Left ventricle myocardium inferior (tissue), 1 donor: Measurements from ENCODE around the gene COL4A2. TPM values are rescaled to one million over a fixed set of nuclear protein-coding genes. Genes with fewer than 3 reads are reported as not detected.

Source experiments
- DNase-seq: peaks from one replicate; pipeline ENCODE4 v3.0.0-alpha.2; 2020
- H3K27ac ChIP-seq: fragments of 200-600 bp; replicated peaks from 2 replicates; pipeline ENCODE4 v1.8.0; 2021
- H3K27me3 ChIP-seq: fragments of 200-600 bp; 2 replicates; pipeline ENCODE4 v1.8.0; 2021; ENCODE audit warnings: low read depth
- H3K36me3 ChIP-seq: fragments of 200-600 bp; 2 replicates; pipeline ENCODE4 v1.8.0; 2021
- H3K4me1 ChIP-seq: fragments of 200-600 bp; 2 replicates; pipeline ENCODE4 v1.8.0; 2021
- H3K4me3 ChIP-seq: fragments of 200-600 bp; 2 replicates; pipeline ENCODE4 v1.8.0; 2021; ENCODE audit warnings: mild to moderate bottlenecking, moderate library complexity
- H3K9me3 ChIP-seq: fragments of 200-600 bp; replicated peaks from 2 replicates; pipeline ENCODE4 v1.8.0; 2021
- intact Hi-C: fragments of 100-400 bp; cut with micrococcal nuclease; formaldehyde crosslinking; loops from one replicate; pipeline ENCODE4 v1.11.0; 2022
- total RNA-seq: library from RNA; stranded (reverse); fragmentation: NEBNext Ultra II Directional; extraction: Animal tissue kit (Norgen Biotek cat#: 25700); gene quantifications from one replicate; pipeline ENCODE4 v1.2.1, GENCODE V29; 2021
- TF ChIP-seq, protein P1 (sequence below): fragments of 200-600 bp; IDR thresholded peaks from 2 replicates; pipeline ENCODE4 v1.8.0; 2021; ENCODE audit warnings: antibody characterized with exemption, mild to moderate bottlenecking, borderline replicate concordance
- donor health status: DM: no; HTN: yes; CAD: no; lungs with severe emphysema.

COL4A2 gene
- total RNA-seq, 1 donor from 2014 or later = 117 TPM

DNA sequence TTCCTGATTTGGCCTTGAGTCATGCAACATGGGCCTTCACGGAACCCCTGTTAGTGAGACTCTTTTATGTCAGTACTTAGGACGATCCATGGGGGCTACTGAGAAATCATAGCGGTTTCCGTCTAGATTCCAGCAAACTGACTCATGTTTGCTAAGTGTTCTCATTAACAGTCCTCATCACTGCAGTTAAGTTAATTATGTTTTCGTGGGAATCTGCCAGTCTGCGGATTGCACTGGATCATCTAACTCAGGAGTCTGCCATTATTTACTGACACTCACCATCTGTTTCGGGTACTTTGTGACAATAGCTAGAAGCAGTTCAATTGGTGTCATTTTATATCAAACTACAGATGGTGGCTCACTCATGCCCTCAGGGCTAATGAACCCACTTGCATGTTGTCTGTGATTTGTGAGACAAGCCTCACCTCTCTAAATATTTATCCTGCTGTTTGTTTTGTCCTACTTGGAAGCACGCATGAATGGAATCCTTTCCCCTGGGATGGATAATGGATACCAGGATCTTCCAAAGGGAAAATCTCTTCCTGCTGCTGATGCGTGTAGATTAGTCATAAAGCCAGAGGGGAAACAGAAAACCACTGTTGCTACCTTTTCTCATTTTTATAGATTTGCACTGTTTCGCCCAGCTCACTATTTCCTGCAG, 192.7 kb downstream of the COL4A2 start:
- Histone ChIP-seq H3K27ac (no peak overlapping the region), H3K9me3 (no peaks in the 10 kb centered on the region), H3K4me1 (peaks cover 14% of the 10 kb centered on the region), H3K36me3 (peaks cover 98% of the 10 kb centered on the region), H3K27me3 (no peaks in the 10 kb centered on the region), H3K4me3 (no peak overlapping the region)
- DNase-seq = no peak
- TF ChIP-seq, protein P1, sequence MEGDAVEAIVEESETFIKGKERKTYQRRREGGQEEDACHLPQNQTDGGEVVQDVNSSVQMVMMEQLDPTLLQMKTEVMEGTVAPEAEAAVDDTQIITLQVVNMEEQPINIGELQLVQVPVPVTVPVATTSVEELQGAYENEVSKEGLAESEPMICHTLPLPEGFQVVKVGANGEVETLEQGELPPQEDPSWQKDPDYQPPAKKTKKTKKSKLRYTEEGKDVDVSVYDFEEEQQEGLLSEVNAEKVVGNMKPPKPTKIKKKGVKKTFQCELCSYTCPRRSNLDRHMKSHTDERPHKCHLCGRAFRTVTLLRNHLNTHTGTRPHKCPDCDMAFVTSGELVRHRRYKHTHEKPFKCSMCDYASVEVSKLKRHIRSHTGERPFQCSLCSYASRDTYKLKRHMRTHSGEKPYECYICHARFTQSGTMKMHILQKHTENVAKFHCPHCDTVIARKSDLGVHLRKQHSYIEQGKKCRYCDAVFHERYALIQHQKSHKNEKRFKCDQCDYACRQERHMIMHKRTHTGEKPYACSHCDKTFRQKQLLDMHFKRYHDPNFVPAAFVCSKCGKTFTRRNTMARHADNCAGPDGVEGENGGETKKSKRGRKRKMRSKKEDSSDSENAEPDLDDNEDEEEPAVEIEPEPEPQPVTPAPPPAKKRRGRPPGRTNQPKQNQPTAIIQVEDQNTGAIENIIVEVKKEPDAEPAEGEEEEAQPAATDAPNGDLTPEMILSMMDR = no peak
- intact Hi-C loops = no loop called here

DNA sequence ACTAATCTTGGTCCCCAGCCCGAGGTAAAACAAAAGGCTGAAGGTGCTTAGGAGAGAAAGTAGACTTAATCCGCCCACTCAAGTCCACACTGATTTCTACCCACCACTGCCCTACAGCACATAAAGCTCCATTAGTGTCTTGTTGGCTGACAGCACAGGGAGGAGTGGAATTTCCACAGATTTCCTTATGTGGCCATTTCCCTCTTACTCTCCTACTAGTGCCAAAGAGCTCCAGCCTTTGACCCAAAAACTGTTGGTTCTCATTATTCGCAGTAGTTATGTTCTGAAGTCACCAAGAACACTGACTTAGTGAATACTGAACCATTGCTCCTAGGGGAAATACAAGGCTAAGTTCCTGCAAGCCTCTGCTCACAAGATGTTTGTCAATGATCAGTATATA, 193.3 kb downstream of the COL4A2 start:
- H3K27ac ChIP-seq = no peak overlapping the region
- peaks cover 14% of the 10 kb centered on the region for H3K4me1 ChIP-seq
- DNase-seq = no peak
- TF ChIP-seq, protein P1 = no peak
- H3K4me3 ChIP-seq = no peak overlapping the region
- intact Hi-C loops = no loop called here
- no peaks in the 10 kb centered on the region for H3K9me3 ChIP-seq
- H3K27me3 ChIP-seq = no peaks in the 10 kb centered on the region
- peaks cover 94% of the 10 kb centered on the region for H3K36me3 ChIP-seq

DNA sequence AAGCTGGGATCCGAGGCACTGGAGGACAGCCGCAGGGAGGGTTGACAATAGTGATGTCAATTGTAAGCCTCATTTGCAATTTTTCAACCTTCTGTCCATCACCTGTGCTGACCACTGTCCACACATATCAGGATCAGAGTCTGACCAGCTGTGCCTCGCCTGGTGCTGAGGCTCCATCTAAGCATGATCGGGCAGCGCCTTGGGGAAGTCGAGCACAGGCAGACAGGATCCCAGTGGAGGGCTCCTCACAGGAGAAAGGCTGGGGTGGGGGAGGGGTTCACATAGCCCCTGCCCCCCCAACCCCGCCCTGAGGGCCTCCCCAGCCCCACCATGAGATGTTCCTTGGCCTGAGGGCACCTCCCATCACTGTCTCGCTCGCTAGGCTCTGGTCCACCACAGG, 194.1 kb downstream of the COL4A2 start:
- Histone ChIP-seq H3K9me3 (no peaks in the 10 kb centered on the region), H3K4me3 (no peak overlapping the region), H3K4me1 (peaks cover 15% of the 10 kb centered on the region), H3K36me3 (peaks cover 92% of the 10 kb centered on the region), H3K27ac (no peak overlapping the region), H3K27me3 (no peaks in the 10 kb centered on the region)
- TF ChIP-seq, protein P1 = no peak
- intact Hi-C loops = no loop called here
- no peak for DNase-seq

DNA sequence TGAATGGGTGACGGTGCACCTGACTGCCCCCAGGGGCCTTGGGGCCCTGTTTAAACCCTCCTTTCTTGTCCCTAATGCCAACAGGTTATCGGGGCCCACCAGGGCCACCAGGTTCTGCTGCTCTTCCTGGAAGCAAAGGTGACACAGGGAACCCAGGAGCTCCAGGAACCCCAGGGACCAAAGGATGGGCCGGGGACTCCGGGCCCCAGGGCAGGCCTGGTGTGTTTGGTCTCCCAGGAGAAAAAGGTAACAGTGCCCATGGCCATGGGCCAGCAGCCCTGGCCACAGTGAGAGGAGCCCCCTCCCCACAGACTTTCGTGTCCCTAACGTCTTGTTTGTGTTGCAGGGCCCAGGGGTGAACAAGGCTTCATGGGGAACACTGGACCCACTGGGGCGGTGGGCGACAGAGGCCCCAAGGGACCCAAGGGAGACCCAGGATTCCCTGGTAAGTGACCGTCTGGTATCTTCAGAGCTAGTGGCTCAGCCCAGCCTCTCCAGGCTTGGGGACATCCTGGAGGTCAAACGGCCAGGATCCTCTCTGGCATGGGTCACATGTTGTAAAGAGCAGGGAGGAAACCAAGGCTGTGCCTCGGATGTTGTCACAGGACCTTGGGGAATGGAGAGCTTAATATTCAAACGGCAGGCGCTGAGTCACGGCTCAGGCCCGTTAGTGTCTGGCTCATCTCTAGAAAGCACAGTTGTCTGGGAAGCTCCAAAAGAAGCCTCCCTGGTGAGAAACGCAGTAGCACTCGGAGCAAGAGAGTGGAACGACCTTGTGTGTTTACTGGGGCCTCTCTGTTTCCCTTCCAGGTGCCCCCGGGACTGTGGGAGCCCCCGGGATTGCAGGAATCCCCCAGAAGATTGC, 196.2 kb downstream of the COL4A2 start:
- no peaks in the 10 kb centered on the region for H3K27me3 ChIP-seq
- peaks cover 93% of the 10 kb centered on the region for H3K36me3 ChIP-seq
- no peaks in the 10 kb centered on the region for H3K9me3 ChIP-seq
- H3K27ac ChIP-seq = peak overlapping the region; percentile 70
- no peak for DNase-seq
- TF ChIP-seq, protein P1 = no peak
- peaks cover 34% of the 10 kb centered on the region for H3K4me1 ChIP-seq
- intact Hi-C loops = no loop called here
- no peak overlapping the region for H3K4me3 ChIP-seq

DNA sequence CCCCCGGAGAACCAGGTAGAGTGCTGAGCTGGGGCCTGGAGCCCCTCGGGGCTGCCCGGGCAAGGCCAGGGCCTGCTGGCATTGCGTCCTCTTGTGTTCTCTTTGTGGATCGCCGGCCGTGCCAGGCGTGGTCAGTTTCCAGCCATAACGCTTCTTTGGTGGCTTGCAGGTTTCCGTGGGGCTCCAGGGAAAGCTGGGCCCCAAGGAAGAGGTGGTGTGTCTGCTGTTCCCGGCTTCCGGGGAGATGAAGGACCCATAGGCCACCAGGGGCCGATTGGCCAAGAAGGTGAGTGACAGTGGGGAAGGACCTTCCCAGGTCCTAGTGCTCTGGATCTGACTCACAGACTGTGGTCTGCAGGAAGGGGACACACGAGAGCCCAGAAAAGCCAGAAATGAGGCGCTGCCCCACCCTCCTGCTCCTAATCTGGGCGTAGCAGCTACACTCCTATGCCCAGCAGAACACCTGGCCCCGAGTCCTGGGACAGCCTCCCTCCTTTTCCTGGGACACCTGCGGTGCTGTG, 197.0 kb downstream of the COL4A2 start:
- Histone ChIP-seq H3K36me3 (peaks cover 93% of the 10 kb centered on the region), H3K27ac (peak overlapping the region; percentile 70)

More for the DNA sequence above, 197.0 kb downstream of the COL4A2 start:
- H3K4me3 ChIP-seq = no peak overlapping the region
- TF ChIP-seq, protein P1 = no peak
- peaks cover 42% of the 10 kb centered on the region for H3K4me1 ChIP-seq
- intact Hi-C loops = no loop called here
- no peak for DNase-seq
- H3K9me3 ChIP-seq = no peaks in the 10 kb centered on the region
- no peaks in the 10 kb centered on the region for H3K27me3 ChIP-seq
